ENCODE measurements around the gene MED12L. TPM values are rescaled to one million over a fixed set of nuclear protein-coding genes. Genes with fewer than 3 reads are reported as not detected.

Gene MED12L
- total RNA-seq, 4 donors from 2014 or later = 0.19 to 0.83 (median 0.41) TPM

- H3K27me3 ChIP-seq = no peaks in the 10 kb centered on the region
- no peaks in the 10 kb centered on the region for H3K9me3 ChIP-seq
- intact Hi-C loops (cut with DNase I) = loop anchor here (5.0 kb wide), 1 partner anchor 58 kb away; no protein-coding TSS in a partner anchor
- H3K27ac ChIP-seq (replicated peaks in 1 of 4) = no peak overlapping the region
- no peak for DNase-seq (ENCODE audit: extremely low spot score)
- TF ChIP-seq CTCF (IDR thresholded peaks at IDR 0.05) = no peak
- no peak for TF ChIP-seq POLR2AphosphoS5 (IDR thresholded peaks at IDR 0.05)
- TF ChIP-seq EP300 (IDR thresholded peaks at IDR 0.05) = no peak
- no peak for TF ChIP-seq POLR2A (IDR thresholded peaks at IDR 0.05; ENCODE audit: low read depth)
- 79% methylated on average over 9 of the region's 9 CpGs for WGBS
- H3K4me3 ChIP-seq = no peak overlapping the region
- H3K4me1 ChIP-seq = peaks cover 13 to 39% (median 36%) of the 10 kb centered on the region in 4 donors
- no peaks in the 10 kb centered on the region for H3K36me3 ChIP-seq
These were observed 139.8 kb downstream of the MED12L start for GRCh38 chr3:151225040-151225975.

DNA sequence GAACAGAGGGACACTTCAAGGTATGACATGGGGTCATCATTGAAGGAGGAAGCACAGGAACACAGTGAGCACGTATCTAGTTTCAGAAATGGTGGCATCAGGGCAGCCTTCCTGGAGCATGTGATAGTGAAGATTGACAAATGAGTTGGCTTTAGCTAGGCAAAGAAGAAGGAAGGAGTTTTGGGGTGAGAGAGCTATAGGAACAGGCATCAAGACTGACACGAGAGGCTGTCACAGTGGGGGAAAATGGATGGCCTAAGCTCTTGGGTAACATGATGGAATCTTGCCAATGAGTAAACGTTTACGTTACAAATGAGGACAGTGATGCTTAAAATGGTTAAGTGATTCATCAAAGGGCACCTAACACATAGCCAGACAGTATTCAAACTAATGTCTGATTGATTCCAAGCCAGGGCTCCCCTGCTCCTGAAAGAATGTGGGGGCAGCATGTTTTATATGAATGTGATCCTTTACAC is 140.7 kb downstream of the MED12L start:
- DNase-seq (ENCODE audit: extremely low spot score) = no peak
- peak in 1 of 2 donors; percentile 54 for TF ChIP-seq POLR2AphosphoS5 (IDR thresholded peaks at IDR 0.05)
- TF ChIP-seq POLR2A (IDR thresholded peaks at IDR 0.05; ENCODE audit: low read depth) = no peak
- no peak for TF ChIP-seq EP300 (IDR thresholded peaks at IDR 0.05)
- no peak for TF ChIP-seq CTCF (IDR thresholded peaks at IDR 0.05)
- Histone ChIP-seq H3K4me3 (no peak overlapping the region), H3K27me3 (no peaks in the 10 kb centered on the region), H3K4me1 (peaks cover 13 to 40% (median 36%) of the 10 kb centered on the region in 4 donors), H3K9me3 (no peaks in the 10 kb centered on the region), H3K27ac (replicated peaks in 1 of 4) (peak overlapping the region in 1 of 4 donors; percentile 5), H3K36me3 (no peaks in the 10 kb centered on the region)
- intact Hi-C loops (cut with DNase I) = loop anchor here (5.0 kb wide), 1 partner anchor 59 kb away; no protein-coding TSS in a partner anchor
- 37% methylated on average over 4 of the region's 4 CpGs for WGBS

GRCh38 chr3:151226825-151227224 is 141.4 kb downstream of the MED12L start:
- H3K27ac ChIP-seq (replicated peaks in 1 of 4) = peak overlapping the region in 1 of 4 donors; percentile 44
- no peak overlapping the region for H3K4me3 ChIP-seq
- WGBS = 90% methylated on average over 5 of the region's 5 CpGs
- H3K27me3 ChIP-seq = no peaks in the 10 kb centered on the region
- TF ChIP-seq CTCF (IDR thresholded peaks at IDR 0.05) (no peak), POLR2AphosphoS5 (IDR thresholded peaks at IDR 0.05) (no peak), POLR2A (IDR thresholded peaks at IDR 0.05; ENCODE audit: low read depth) (no peak), EP300 (IDR thresholded peaks at IDR 0.05) (no peak)
- no peaks in the 10 kb centered on the region for H3K36me3 ChIP-seq
- H3K4me1 ChIP-seq = peaks cover 13 to 41% (median 36%) of the 10 kb centered on the region in 4 donors
- no peaks in the 10 kb centered on the region for H3K9me3 ChIP-seq
- intact Hi-C loops (cut with DNase I) = loop anchor here (1.0 to 5.0 kb wide), 2 partner anchors 56 to 60 kb away; no protein-coding TSS in a partner anchor
- DNase-seq (ENCODE audit: extremely low spot score) = no peak

DNA sequence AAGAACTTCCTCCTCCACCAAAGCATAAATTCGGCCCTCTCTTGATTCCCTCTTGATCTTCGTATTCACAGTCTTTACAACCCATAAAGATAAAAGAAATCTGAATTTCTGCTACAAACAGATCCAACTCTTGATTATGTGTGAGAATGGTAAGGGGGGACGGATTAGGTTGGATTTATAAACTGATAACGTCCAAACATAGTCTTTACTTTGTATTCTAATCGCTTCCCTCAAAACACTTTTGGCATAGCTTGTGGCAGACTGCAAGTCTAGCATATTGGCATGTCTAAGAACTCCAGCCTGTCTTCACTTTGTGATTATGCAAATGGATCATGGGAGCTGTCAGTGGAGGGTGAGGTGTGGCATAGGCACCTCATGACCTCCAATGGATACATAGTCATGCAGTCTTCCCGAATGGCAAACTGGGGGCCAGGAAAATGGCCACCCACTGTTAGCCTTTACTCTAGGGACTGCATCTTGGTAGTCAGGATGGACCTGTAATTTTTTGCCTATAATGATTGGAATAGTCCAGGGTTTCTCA is 141.9 kb downstream of the MED12L start:
- Histone ChIP-seq H3K36me3 (no peaks in the 10 kb centered on the region), H3K4me1 (peaks cover 13 to 41% (median 36%) of the 10 kb centered on the region in 4 donors), H3K4me3 (no peak overlapping the region), H3K9me3 (no peaks in the 10 kb centered on the region), H3K27ac (replicated peaks in 1 of 4) (peak overlapping the region in 2 of 4 donors; percentile 9 to 44), H3K27me3 (no peaks in the 10 kb centered on the region)
- WGBS = 69% methylated on average over 5 of the region's 6 CpGs
- no peak for TF ChIP-seq EP300 (IDR thresholded peaks at IDR 0.05)
- TF ChIP-seq CTCF (IDR thresholded peaks at IDR 0.05) = no peak
- no peak for TF ChIP-seq POLR2A (IDR thresholded peaks at IDR 0.05; ENCODE audit: low read depth)
- TF ChIP-seq POLR2AphosphoS5 (IDR thresholded peaks at IDR 0.05) = no peak
- intact Hi-C loops (cut with DNase I) = loop anchor here (1.0 to 5.0 kb wide), 2 partner anchors 56 to 60 kb away; no protein-coding TSS in a partner anchor
- no peak for DNase-seq (ENCODE audit: extremely low spot score)
